Smooth muscle cell (in vitro differentiated cells): ENCODE data around the gene LCE2B. TPM values are rescaled to one million over a fixed set of nuclear protein-coding genes. Genes with fewer than 3 reads are reported as not detected.

ENCODE experiments used
- DNase-seq: peaks from one replicate; lab custom pipeline; 2025; ENCODE audit not compliant: unreplicated experiment; lab: John Stamatoyannopoulos, UW
- H2AFZ ChIP-seq: fragments of 200-600 bp; sonication (generic); 2 replicates; pipeline ENCODE4 v1.6.0; 2016; ENCODE audit warnings: antibody characterized with exemption, low read depth, mild to moderate bottlenecking
- H3F3A ChIP-seq: fragments of 200-600 bp; sonication (generic); 2 replicates; pipeline ENCODE4 v1.6.0; 2017; ENCODE audit warnings: antibody characterized with exemption, low read depth
- H3K27ac ChIP-seq: fragments of 200-600 bp; sonication (generic); 2 replicates; pipeline ENCODE4 v1.5.1; 2016; ENCODE audit warnings: low read depth, mild to moderate bottlenecking
- H3K27me3 ChIP-seq: fragments of 200-600 bp; sonication (generic); 2 replicates; pipeline ENCODE4 v1.6.1; 2016; ENCODE audit warnings: low read depth, mild to moderate bottlenecking
- H3K36me3 ChIP-seq: fragments of 200-600 bp; sonication (generic); 2 replicates; pipeline ENCODE4 v1.5.1; 2016; ENCODE audit warnings: low read depth
- H3K4me1 ChIP-seq: fragments of 200-600 bp; sonication (generic); 2 replicates; pipeline ENCODE4 v1.5.1; 2016; ENCODE audit warnings: low read depth
- H3K4me2 ChIP-seq: fragments of 200-600 bp; sonication (generic); 2 replicates; pipeline ENCODE4 v1.6.0; 2016; ENCODE audit warnings: mild to moderate bottlenecking
- H3K4me3 ChIP-seq: fragments of 200-600 bp; sonication (generic); 2 replicates; pipeline ENCODE4 v1.5.1; 2016; ENCODE audit warnings: mild to moderate bottlenecking
- H3K79me2 ChIP-seq: fragments of 200-600 bp; sonication (generic); 2 replicates; pipeline ENCODE4 v1.6.0; 2016; ENCODE audit warnings: low read depth, mild to moderate bottlenecking
- H3K9ac ChIP-seq: fragments of 200-600 bp; sonication (generic); 2 replicates; pipeline ENCODE4 v1.6.0; 2016; ENCODE audit warnings: low read depth
- H3K9me3 ChIP-seq: fragments of 200-600 bp; sonication (generic); replicated peaks from 2 replicates; pipeline ENCODE4 v1.5.1; 2016; ENCODE audit warnings: low read depth
- H4K20me1 ChIP-seq: fragments of 200-600 bp; sonication (generic); 2 replicates; pipeline ENCODE4 v1.6.0; 2016; ENCODE audit warnings: low read depth
- WGBS: methylation state at CpG from one replicate; pipeline ENCODE4 v1.1.7; 2016; ENCODE audit warnings: low lambda C conversion rate; 5-methylcytosine and 5-hydroxymethylcytosine counted together
- polyA plus RNA-seq: library from polyadenylated mRNA; unstranded; fragments of >200 nt; fragmentation: Nextera tagmentation; extraction: Ambion mirVana; gene quantifications from 2 replicates; pipeline ENCODE4 v1.2.1, GENCODE V29; 2016
- total RNA-seq: library from RNA; depleted of rRNA; stranded (reverse); fragments of >200 nt; gene quantifications from 2 replicates; pipeline ENCODE4 v1.2.3, GENCODE V29; 2014
- TF ChIP-seq, protein P1 (sequence below): fragments of 200-600 bp; sonication (generic); IDR thresholded peaks from 2 replicates; pipeline ENCODE4 v1.5.1; 2017; ENCODE audit warnings: borderline replicate concordance, mild to moderate bottlenecking, antibody characterized with exemption; ENCODE audit not compliant: insufficient read depth, poor library complexity, severe bottlenecking

LCE2B gene
- total and polyA plus RNA-seq, 2 experiments from 2014 or later, result not detected

DNA sequence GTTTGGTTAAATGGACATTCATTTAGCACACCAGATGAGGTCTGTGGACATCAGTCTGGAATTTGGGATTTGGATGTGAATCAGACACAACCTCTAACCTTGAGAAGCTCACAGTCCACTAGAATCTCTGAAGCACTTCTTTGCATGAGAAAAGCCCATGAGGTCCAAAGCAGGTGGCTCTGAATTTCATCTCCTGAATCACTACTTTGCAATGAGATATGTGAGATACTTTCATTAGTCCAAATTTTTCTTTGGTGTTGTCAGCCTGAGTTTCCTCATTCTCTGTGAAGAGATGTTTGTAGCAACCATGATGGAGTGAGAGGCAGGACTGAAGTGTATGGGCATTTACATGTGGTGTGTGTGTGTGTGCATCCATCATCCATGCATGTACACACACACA lies 39.3 kb upstream of the LCE2B start:
- Histone ChIP-seq H3K4me2 (no peak overlapping the region), H3K27me3 (no peaks in the 10 kb centered on the region), H3K79me2 (no peaks in the 10 kb centered on the region), H3K4me3 (no peak overlapping the region), H2AFZ (no peak overlapping the region), H3K36me3 (no peaks in the 10 kb centered on the region), H3K27ac (no peak overlapping the region), H3F3A (no peaks in the 10 kb centered on the region), H3K9me3 (peaks cover 11% of the 10 kb centered on the region), H3K9ac (no peak overlapping the region), H4K20me1 (no peaks in the 10 kb centered on the region), H3K4me1 (no peaks in the 10 kb centered on the region)
- TF ChIP-seq, protein P1, sequence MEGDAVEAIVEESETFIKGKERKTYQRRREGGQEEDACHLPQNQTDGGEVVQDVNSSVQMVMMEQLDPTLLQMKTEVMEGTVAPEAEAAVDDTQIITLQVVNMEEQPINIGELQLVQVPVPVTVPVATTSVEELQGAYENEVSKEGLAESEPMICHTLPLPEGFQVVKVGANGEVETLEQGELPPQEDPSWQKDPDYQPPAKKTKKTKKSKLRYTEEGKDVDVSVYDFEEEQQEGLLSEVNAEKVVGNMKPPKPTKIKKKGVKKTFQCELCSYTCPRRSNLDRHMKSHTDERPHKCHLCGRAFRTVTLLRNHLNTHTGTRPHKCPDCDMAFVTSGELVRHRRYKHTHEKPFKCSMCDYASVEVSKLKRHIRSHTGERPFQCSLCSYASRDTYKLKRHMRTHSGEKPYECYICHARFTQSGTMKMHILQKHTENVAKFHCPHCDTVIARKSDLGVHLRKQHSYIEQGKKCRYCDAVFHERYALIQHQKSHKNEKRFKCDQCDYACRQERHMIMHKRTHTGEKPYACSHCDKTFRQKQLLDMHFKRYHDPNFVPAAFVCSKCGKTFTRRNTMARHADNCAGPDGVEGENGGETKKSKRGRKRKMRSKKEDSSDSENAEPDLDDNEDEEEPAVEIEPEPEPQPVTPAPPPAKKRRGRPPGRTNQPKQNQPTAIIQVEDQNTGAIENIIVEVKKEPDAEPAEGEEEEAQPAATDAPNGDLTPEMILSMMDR, result no peak
- no peak for DNase-seq

- no peak overlapping the region for H3K4me2 ChIP-seq
- H2AFZ ChIP-seq, result no peak overlapping the region
- H3K36me3 ChIP-seq, result no peaks in the 10 kb centered on the region
- H3K79me2 ChIP-seq, result no peaks in the 10 kb centered on the region
- no peak overlapping the region for H3K4me3 ChIP-seq
- H3K27ac ChIP-seq, result no peak overlapping the region
- no peaks in the 10 kb centered on the region for H3K27me3 ChIP-seq
- DNase-seq, result no peak
- no peaks in the 10 kb centered on the region for H4K20me1 ChIP-seq
- WGBS, result 35% methylated on average over 10 of the region's 10 CpGs
- no peak overlapping the region for H3K9ac ChIP-seq
- no peaks in the 10 kb centered on the region for H3K4me1 ChIP-seq
- H3F3A ChIP-seq, result no peaks in the 10 kb centered on the region
- H3K9me3 ChIP-seq, result peaks cover 16% of the 10 kb centered on the region
- TF ChIP-seq, protein P1, result no peak
These were observed 31.8 kb upstream of the LCE2B start for GRCh38 chr1:152654110-152654509.

DNA sequence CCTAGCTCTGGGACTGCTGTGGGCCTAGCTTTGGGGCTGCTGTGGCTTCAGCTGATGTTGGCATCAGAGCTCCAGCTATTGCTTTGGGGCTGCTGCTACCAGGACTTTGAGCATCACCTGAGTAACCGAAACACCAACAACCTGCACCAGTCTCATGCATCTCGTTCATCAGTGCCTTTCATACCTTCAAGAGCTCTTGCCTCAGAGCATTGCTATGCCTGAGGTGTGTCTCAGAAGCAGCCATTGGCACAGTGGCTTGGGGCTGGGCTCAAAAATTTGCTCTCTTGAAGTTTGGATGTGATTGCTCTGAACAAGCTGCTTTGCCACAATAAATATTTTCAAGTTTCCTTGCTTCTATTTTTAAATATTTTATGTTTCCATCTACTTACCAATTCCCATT lies 29.5 kb upstream of the LCE2B start:
- no peaks in the 10 kb centered on the region for H3K36me3 ChIP-seq
- H3F3A ChIP-seq, result no peaks in the 10 kb centered on the region
- peaks cover 7% of the 10 kb centered on the region for H3K9me3 ChIP-seq
- DNase-seq, result no peak
- no peak overlapping the region for H3K9ac ChIP-seq
- H3K4me3 ChIP-seq, result no peak overlapping the region
- no peaks in the 10 kb centered on the region for H4K20me1 ChIP-seq
- no peak overlapping the region for H2AFZ ChIP-seq
- H3K27me3 ChIP-seq, result no peaks in the 10 kb centered on the region
- H3K79me2 ChIP-seq, result no peaks in the 10 kb centered on the region
- 60% methylated on average over 2 of the region's 2 CpGs for WGBS
- H3K4me1 ChIP-seq, result no peaks in the 10 kb centered on the region
- TF ChIP-seq, protein P1, result no peak
- no peak overlapping the region for H3K27ac ChIP-seq
- H3K4me2 ChIP-seq, result no peak overlapping the region

- Histone ChIP-seq H4K20me1 (no peaks in the 10 kb centered on the region), H3F3A (no peaks in the 10 kb centered on the region), H3K36me3 (no peaks in the 10 kb centered on the region), H3K27me3 (no peaks in the 10 kb centered on the region), H3K9ac (no peak overlapping the region), H3K27ac (no peak overlapping the region), H3K9me3 (peaks cover 4% of the 10 kb centered on the region), H3K4me2 (no peak overlapping the region), H3K4me3 (no peak overlapping the region), H3K4me1 (no peaks in the 10 kb centered on the region), H3K79me2 (no peaks in the 10 kb centered on the region), H2AFZ (no peak overlapping the region)
- 65% methylated on average over 4 of the region's 4 CpGs for WGBS
- TF ChIP-seq, protein P1, result no peak
- no peak for DNase-seq
These were observed 28.2 kb upstream of the LCE2B start for GRCh38 chr1:152657677-152658076.
